Ishikawa (cell line): Measurements from ENCODE around the gene EBP.

Experiments used
- CEBPB ChIP-seq: IDR thresholded peaks from 2 replicates; pipeline ENCODE4 v1.6.1; 2012
- CREB1 ChIP-seq: IDR thresholded peaks from 2 replicates; pipeline ENCODE4 v1.6.1; 2012; ENCODE audit warnings: low read depth
- EGR1 ChIP-seq: IDR thresholded peaks from 2 replicates; pipeline ENCODE4 v1.6.1; 2012
- EP300 ChIP-seq: IDR thresholded peaks from 2 replicates; pipeline ENCODE4 v1.6.1; 2012; ENCODE audit warnings: borderline replicate concordance
- MAX ChIP-seq: IDR thresholded peaks from 2 replicates; pipeline ENCODE4 v1.6.1; 2012
- RAD21 ChIP-seq: IDR thresholded peaks from 2 replicates; pipeline ENCODE4 v1.6.1; 2012; ENCODE audit warnings: low read depth
- TAF1 ChIP-seq: IDR thresholded peaks from 2 replicates; pipeline ENCODE4 v1.6.1; 2012; ENCODE audit warnings: low read depth, mild to moderate bottlenecking
- TEAD4 ChIP-seq: IDR thresholded peaks from 2 replicates; pipeline ENCODE4 v1.6.1; 2012
- USF1 ChIP-seq: IDR thresholded peaks from 2 replicates; pipeline ENCODE4 v1.6.1; 2012
- YY1 ChIP-seq: IDR thresholded peaks from 2 replicates; pipeline ENCODE4 v1.6.1; 2012; ENCODE audit warnings: low read depth

GRCh38 chrX:48480142-48480541 is 41.5 kb upstream of the EBP start:
- TF ChIP-seq CREB1 (no peak), TAF1 (no peak), RAD21 (no peak), YY1 (no peak), EP300 (no peak), EGR1 (no peak), CEBPB (no peak), USF1 (no peak), TEAD4 (no peak), MAX (no peak)
